ENCODE measurements around the gene F8A1. TPM values are rescaled to one million over a fixed set of nuclear protein-coding genes. Genes with fewer than 3 reads are reported as not detected.
"Not testable (repeated sequence)": the region's sequence is repeated elsewhere in the genome, so short reads cannot be mapped to it uniquely, and the experiment has no call there.

Gene F8A1
- 10.2 TPM for total RNA-seq

GRCh38 chrX:154886069-154886788 lies at the start of gene F8A1:
TSS of gene F8A1 (plus strand) at chrX:154886355. CDS start at chrX:154886375, 20 bp downstream.
- H3K9me3 ChIP-seq (ENCODE audit: low read depth, low read length); H3K27me3 ChIP-seq (ENCODE audit: insufficient read depth, low read length); H3K4me3 ChIP-seq (ENCODE audit: low read length); H3K4me1 ChIP-seq (ENCODE audit: insufficient read depth, low read length): not testable (repeated sequence)

- no peaks in the 10 kb centered on the region for H3K9me3 ChIP-seq (ENCODE audit: low read depth, low read length)
- H3K4me1 ChIP-seq (ENCODE audit: insufficient read depth, low read length): no peaks in the 10 kb centered on the region
- no peak overlapping the region for H3K4me3 ChIP-seq (ENCODE audit: low read length)
- no peaks in the 10 kb centered on the region for H3K27me3 ChIP-seq (ENCODE audit: insufficient read depth, low read length)
Measured at GRCh38 chrX:154840856-154841255, 45.3 kb upstream of the F8A1 start.

GRCh38 chrX:154850957-154851611 lies 35.1 kb upstream of the F8A1 start:
- H3K27me3 ChIP-seq (ENCODE audit: insufficient read depth, low read length): no peaks in the 10 kb centered on the region
- no peak overlapping the region for H3K4me3 ChIP-seq (ENCODE audit: low read length)
- no peaks in the 10 kb centered on the region for H3K9me3 ChIP-seq (ENCODE audit: low read depth, low read length)
- no peaks in the 10 kb centered on the region for H3K4me1 ChIP-seq (ENCODE audit: insufficient read depth, low read length)

GRCh38 chrX:154855256-154855655 lies 30.9 kb upstream of the F8A1 start:
- Histone ChIP-seq H3K27me3 (ENCODE audit: insufficient read depth, low read length) (no peaks in the 10 kb centered on the region), H3K4me1 (ENCODE audit: insufficient read depth, low read length) (no peaks in the 10 kb centered on the region), H3K9me3 (ENCODE audit: low read depth, low read length) (no peaks in the 10 kb centered on the region), H3K4me3 (ENCODE audit: low read length) (no peak overlapping the region)

GRCh38 chrX:154868522-154868921 lies 17.6 kb upstream of the F8A1 start:
- not testable (repeated sequence) for H3K4me1 ChIP-seq (ENCODE audit: insufficient read depth, low read length); H3K4me3 ChIP-seq (ENCODE audit: low read length); H3K27me3 ChIP-seq (ENCODE audit: insufficient read depth, low read length); H3K9me3 ChIP-seq (ENCODE audit: low read depth, low read length)

GRCh38 chrX:154873329-154873728 lies 12.8 kb upstream of the F8A1 start:
- Histone ChIP-seq H3K27me3 (ENCODE audit: insufficient read depth, low read length) (no peaks in the 10 kb centered on the region), H3K4me3 (ENCODE audit: low read length) (no peak overlapping the region), H3K9me3 (ENCODE audit: low read depth, low read length) (no peaks in the 10 kb centered on the region), H3K4me1 (ENCODE audit: insufficient read depth, low read length) (no peaks in the 10 kb centered on the region)

- H3K4me3 ChIP-seq (ENCODE audit: low read length); H3K4me1 ChIP-seq (ENCODE audit: insufficient read depth, low read length); H3K9me3 ChIP-seq (ENCODE audit: low read depth, low read length); H3K27me3 ChIP-seq (ENCODE audit: insufficient read depth, low read length): not testable (repeated sequence)
Measured at GRCh38 chrX:154884069-154884468, 2.1 kb upstream of the F8A1 start.

GRCh38 chrX:154885057-154885456 lies 1.1 kb upstream of the F8A1 start:
- H3K4me1 ChIP-seq (ENCODE audit: insufficient read depth, low read length); H3K4me3 ChIP-seq (ENCODE audit: low read length); H3K27me3 ChIP-seq (ENCODE audit: insufficient read depth, low read length); H3K9me3 ChIP-seq (ENCODE audit: low read depth, low read length): not testable (repeated sequence)

- H3K27me3 ChIP-seq (ENCODE audit: insufficient read depth, low read length); H3K4me1 ChIP-seq (ENCODE audit: insufficient read depth, low read length); H3K9me3 ChIP-seq (ENCODE audit: low read depth, low read length); H3K4me3 ChIP-seq (ENCODE audit: low read length): not testable (repeated sequence)
Measured at GRCh38 chrX:154885549-154885948, 606 bp upstream of the F8A1 start.

GRCh38 chrX:154886789-154887221 lies 650 bp downstream of the F8A1 start:
- not testable (repeated sequence) for H3K27me3 ChIP-seq (ENCODE audit: insufficient read depth, low read length); H3K9me3 ChIP-seq (ENCODE audit: low read depth, low read length); H3K4me1 ChIP-seq (ENCODE audit: insufficient read depth, low read length); H3K4me3 ChIP-seq (ENCODE audit: low read length)

- Histone ChIP-seq H3K27me3 (ENCODE audit: insufficient read depth, low read length) (no peaks in the 10 kb centered on the region), H3K4me1 (ENCODE audit: insufficient read depth, low read length) (peaks cover 4% of the 10 kb centered on the region), H3K4me3 (ENCODE audit: low read length) (no peak overlapping the region), H3K9me3 (ENCODE audit: low read depth, low read length) (no peaks in the 10 kb centered on the region)
Measured at GRCh38 chrX:154890990-154891639, 5.0 kb downstream of the F8A1 start.

- H3K4me1 ChIP-seq (ENCODE audit: insufficient read depth, low read length): peaks cover 4% of the 10 kb centered on the region
- H3K27me3 ChIP-seq (ENCODE audit: insufficient read depth, low read length): no peaks in the 10 kb centered on the region
- H3K4me3 ChIP-seq (ENCODE audit: low read length): no peak overlapping the region
Measured at GRCh38 chrX:154892296-154892695, 6.1 kb downstream of the F8A1 start.

GRCh38 chrX:154900323-154900722 lies 14.2 kb downstream of the F8A1 start:
- no peak overlapping the region for H3K4me3 ChIP-seq (ENCODE audit: low read length)
- H3K27me3 ChIP-seq (ENCODE audit: insufficient read depth, low read length): no peaks in the 10 kb centered on the region
- no peaks in the 10 kb centered on the region for H3K9me3 ChIP-seq (ENCODE audit: low read depth, low read length)
- H3K4me1 ChIP-seq (ENCODE audit: insufficient read depth, low read length): no peaks in the 10 kb centered on the region

More at GRCh38 chrX:154892296-154892695, 6.1 kb downstream of the F8A1 start:
- no peaks in the 10 kb centered on the region for H3K9me3 ChIP-seq (ENCODE audit: low read depth, low read length)

GRCh38 chrX:154902408-154902807 lies 16.3 kb downstream of the F8A1 start:
- Histone ChIP-seq H3K9me3 (ENCODE audit: low read depth, low read length) (no peaks in the 10 kb centered on the region), H3K4me1 (ENCODE audit: insufficient read depth, low read length) (no peaks in the 10 kb centered on the region), H3K4me3 (ENCODE audit: low read length) (no peak overlapping the region), H3K27me3 (ENCODE audit: insufficient read depth, low read length) (no peaks in the 10 kb centered on the region)

GRCh38 chrX:154908821-154909220 lies 22.7 kb downstream of the F8A1 start:
- Histone ChIP-seq H3K4me1 (ENCODE audit: insufficient read depth, low read length) (no peaks in the 10 kb centered on the region), H3K4me3 (ENCODE audit: low read length) (no peak overlapping the region), H3K9me3 (ENCODE audit: low read depth, low read length) (no peaks in the 10 kb centered on the region), H3K27me3 (ENCODE audit: insufficient read depth, low read length) (no peaks in the 10 kb centered on the region)
